GM23338 (cell line): ENCODE data around the gene C2CD3. TPM values are rescaled to one million over a fixed set of nuclear protein-coding genes. Genes with fewer than 3 reads are reported as not detected.
A peak's percentile ranks its signal among the peaks of the same experiment; 100 is the strongest.

Experiments used
- ATAC-seq: fragments of 200-7000 bp; cut with Tn5 transposase; 3 replicates; pipeline ENCODE4 v1.9.1; 2020
- DNase-seq: peaks from one replicate; pipeline ENCODE4 v3.0.0-alpha.2; 2015; ENCODE audit warnings: low spot score
- H2AFZ ChIP-seq: fragments of 200-600 bp; sonication (generic); 2 replicates; pipeline ENCODE4 v1.8.0; 2016; ENCODE audit warnings: antibody characterized with exemption, mild to moderate bottlenecking, moderate library complexity
- H3F3A ChIP-seq: fragments of 200-600 bp; sonication (generic); replicated peaks from 2 replicates; pipeline ENCODE4 v1.8.0; 2017; ENCODE audit warnings: antibody characterized with exemption, mixed run types, low read depth
- H3K27ac ChIP-seq: fragments of 200-600 bp; sonication (generic); 2 replicates; pipeline ENCODE4 v1.6.1; 2016; ENCODE audit warnings: low read depth
- H3K27me3 ChIP-seq: fragments of 200-600 bp; sonication (generic); 2 replicates; pipeline ENCODE4 v1.8.0; 2016; ENCODE audit warnings: mild to moderate bottlenecking, mixed run types, moderate library complexity; ENCODE audit not compliant: insufficient read depth
- H3K36me3 ChIP-seq: fragments of 200-600 bp; sonication (generic); 2 replicates; pipeline ENCODE4 v1.8.0; 2016; ENCODE audit warnings: mild to moderate bottlenecking; ENCODE audit not compliant: insufficient read depth
- H3K4me1 ChIP-seq: fragments of 200-600 bp; sonication (generic); 2 replicates; pipeline ENCODE4 v1.8.0; 2016; ENCODE audit warnings: mild to moderate bottlenecking, moderate library complexity; ENCODE audit not compliant: insufficient read depth
- H3K4me2 ChIP-seq: fragments of 200-600 bp; sonication (generic); 2 replicates; pipeline ENCODE4 v1.7.1; 2017; ENCODE audit warnings: mixed run types
- H3K4me3 ChIP-seq: fragments of 200-600 bp; sonication (generic); 2 replicates; pipeline ENCODE4 v1.6.1; 2016; ENCODE audit warnings: mixed run types
- H3K79me2 ChIP-seq: fragments of 200-600 bp; sonication (generic); replicated peaks from 2 replicates; pipeline ENCODE4 v1.8.0; 2017; ENCODE audit warnings: mild to moderate bottlenecking; ENCODE audit not compliant: insufficient read depth
- H3K9me2 ChIP-seq: fragments of 200-600 bp; sonication (generic); 2 replicates; pipeline ENCODE4 v1.8.0; 2017; ENCODE audit not compliant: insufficient read depth
- H4K20me1 ChIP-seq: fragments of 200-600 bp; sonication (generic); replicated peaks from 2 replicates; pipeline ENCODE4 v1.8.0; 2017; ENCODE audit warnings: mild to moderate bottlenecking; ENCODE audit not compliant: insufficient read depth
- H3K27ac Mint-ChIP-seq: 2 replicates; pipeline ENCODE4 v1.8.0; 2020; ENCODE audit warnings: inconsistent platforms, mild to moderate bottlenecking, moderate library complexity, mixed read lengths
- H3K27me3 Mint-ChIP-seq: 3 replicates; pipeline ENCODE4 v1.8.0; 2022; ENCODE audit warnings: low read depth, mild to moderate bottlenecking, moderate library complexity, mixed read lengths, inconsistent platforms; ENCODE audit not compliant: insufficient read depth, poor library complexity
- H3K36me3 Mint-ChIP-seq: 3 replicates; pipeline ENCODE4 v1.8.0; 2021; ENCODE audit warnings: low read depth, mild to moderate bottlenecking, inconsistent platforms, moderate library complexity, mixed read lengths
- H3K4me1 Mint-ChIP-seq: 3 replicates; pipeline ENCODE4 v1.8.0; 2020; ENCODE audit warnings: mild to moderate bottlenecking, inconsistent platforms, mixed read lengths
- H3K4me3 Mint-ChIP-seq: 3 replicates; pipeline ENCODE4 v1.8.0; 2021; ENCODE audit warnings: moderate library complexity, mild to moderate bottlenecking, inconsistent platforms, mixed read lengths
- H3K9me3 Mint-ChIP-seq: 3 replicates; pipeline ENCODE4 v1.8.0; 2020; ENCODE audit warnings: moderate library complexity, mild to moderate bottlenecking, inconsistent platforms, mixed read lengths
- CREB1 ChIP-seq: fragments of 250-450 bp; sonication (Bioruptor Pico); IDR thresholded peaks from 2 replicates; pipeline ENCODE4 v1.5.0; 2020; ENCODE audit warnings: low read depth, mild to moderate bottlenecking, moderate library complexity
- CTCF ChIP-seq, 2 experiments: fragments of 200-600 bp in 1 of 2; sonication (generic) in 1 of 2; conservative IDR thresholded peaks; 2 replicates each; pipeline versions ENCODE4 v1.5.1 to v1.6.1; 2016 to 2017; ENCODE audit warnings: antibody characterized with exemption in 2 of 2, low read depth in 2 of 2, mild to moderate bottlenecking in 2 of 2, moderate library complexity in 1 of 2
- EZH2 ChIP-seq: fragments of 200-600 bp; sonication (generic); IDR thresholded peaks from one replicate; pipeline ENCODE4 v1.8.0; 2017; ENCODE audit warnings: antibody characterized with exemption, mild to moderate bottlenecking, low read depth; ENCODE audit not compliant: unreplicated experiment
- EZH2phosphoT487 ChIP-seq: fragments of 200-600 bp; sonication (generic); IDR thresholded peaks from one replicate; pipeline ENCODE4 v1.8.1; 2018; ENCODE audit warnings: antibody characterized with exemption; ENCODE audit not compliant: unreplicated experiment
- JUNB ChIP-seq: IDR thresholded peaks from one replicate; pipeline ENCODE4 v1.6.1; 2016; ENCODE audit warnings: antibody characterized with exemption; ENCODE audit not compliant: unreplicated experiment
- POLR2AphosphoS5 ChIP-seq: IDR thresholded peaks from 2 replicates; pipeline ENCODE4 v1.6.1; 2016; ENCODE audit warnings: antibody characterized with exemption, low read depth
- STAT1 ChIP-seq: IDR thresholded peaks from one replicate; pipeline ENCODE4 v1.6.1; 2016; ENCODE audit warnings: antibody characterized with exemption; ENCODE audit not compliant: unreplicated experiment
- ZNF114 ChIP-seq: fragments of 250-450 bp; sonication (Bioruptor Pico); IDR thresholded peaks from 2 replicates; pipeline ENCODE4 v1.5.0; 2020; ENCODE audit warnings: mild to moderate bottlenecking, moderate library complexity
- ZNF331 ChIP-seq: fragments of 250-450 bp; sonication (Bioruptor Pico); IDR thresholded peaks from 2 replicates; pipeline ENCODE4 v1.5.0; 2020; ENCODE audit warnings: low read depth, mild to moderate bottlenecking, moderate library complexity
- polyA plus RNA-seq: library from polyadenylated mRNA; unstranded; fragments of >200 nt; fragmentation: Nextera tagmentation; extraction: Ambion mirVana; gene quantifications from 2 replicates; pipeline ENCODE4 v1.2.1, GENCODE V29; 2016
- total RNA-seq: library from RNA; depleted of rRNA; stranded (reverse); fragments of >200 nt; shearing (Covaris generic); gene quantifications from 2 replicates; pipeline ENCODE4 v1.2.3, GENCODE V29; 2014
- TF ChIP-seq, protein P1 (sequence below): IDR thresholded peaks from one replicate; pipeline ENCODE4 v1.6.1; 2018; ENCODE audit warnings: antibody characterized with exemption; ENCODE audit not compliant: unreplicated experiment
- TF ChIP-seq, protein P2 (sequence below): IDR thresholded peaks from 2 replicates; pipeline ENCODE4 v1.6.1; 2016; ENCODE audit warnings: antibody characterized with exemption

The C2CD3 gene
- total and polyA plus RNA-seq, 2 experiments from 2014 or later, result 15.5 to 29.5 TPM

DNA sequence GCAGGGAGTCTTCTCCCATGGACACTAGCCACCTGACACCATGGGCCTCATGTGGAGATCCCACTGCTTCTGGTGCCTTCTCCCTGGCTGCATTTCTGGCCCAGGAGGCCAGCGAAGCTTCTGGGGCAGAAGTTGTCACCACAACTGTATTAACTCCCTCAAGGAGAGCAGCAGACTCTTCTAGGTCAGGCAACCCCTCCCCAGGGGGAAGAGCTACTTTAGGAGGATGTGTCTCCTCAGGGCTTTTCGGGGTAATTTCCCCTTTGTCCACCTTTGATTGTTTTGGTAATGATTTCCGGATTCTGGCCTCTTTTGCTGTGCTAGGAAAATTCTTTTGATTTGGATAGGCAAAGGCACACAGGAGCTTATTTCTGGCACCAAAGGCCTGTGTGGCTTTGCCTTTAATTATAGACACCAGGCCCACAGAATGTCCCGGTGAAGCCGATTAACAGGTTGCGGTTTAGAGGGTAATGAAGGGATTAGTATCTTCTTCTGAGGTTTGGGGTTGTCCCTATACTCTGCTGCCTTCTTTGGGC, 179.3 kb downstream of the C2CD3 start:
- DNase-seq, result no peak
- Histone ChIP-seq H3K27ac (no peak overlapping the region), H4K20me1 (no peaks in the 10 kb centered on the region), H3K36me3 (no peaks in the 10 kb centered on the region), H2AFZ (peak overlapping the region; percentile 83; the same call in 1 of the 2 replicates), H3K27me3 (no peaks in the 10 kb centered on the region), H3K4me2 (no peak overlapping the region), H3K4me3 (no peak overlapping the region), H3K4me1 (peaks cover 13% of the 10 kb centered on the region; the same call in 1 of the 2 replicates), H3F3A (no peaks in the 10 kb centered on the region), H3K9me2 (no peaks in the 10 kb centered on the region), H3K79me2 (no peaks in the 10 kb centered on the region)
- Mint-ChIP-seq H3K4me3 (no peak overlapping the region), H3K9me3 (no peaks in the 10 kb centered on the region), H3K36me3 (no peaks in the 10 kb centered on the region), H3K4me1 (peaks cover 2% of the 10 kb centered on the region; the same call in 1 of the 3 replicates), H3K27me3 (peaks cover 2% of the 10 kb centered on the region), H3K27ac (no peak overlapping the region)
- no peak for TF ChIP-seq CREB1 (CRISPR knock-in tag)
- no peak for TF ChIP-seq POLR2AphosphoS5
- no peak for TF ChIP-seq CTCF (conservative IDR thresholded peaks at IDR 0.05; ENCODE audit: low read depth in 2 of 2)
- TF ChIP-seq ZNF114, result no peak
- no peak for ATAC-seq

GRCh38 chr11:73990730-73991129, 180.1 kb downstream of the C2CD3 start:
- no peak overlapping the region for H3K4me3 Mint-ChIP-seq
- Histone ChIP-seq H3F3A (no peaks in the 10 kb centered on the region), H3K9me2 (no peaks in the 10 kb centered on the region), H2AFZ (no peak overlapping the region), H3K79me2 (no peaks in the 10 kb centered on the region), H3K4me3 (no peak overlapping the region), H3K36me3 (no peaks in the 10 kb centered on the region), H3K27ac (no peak overlapping the region), H3K4me1 (peaks cover 13% of the 10 kb centered on the region; the same call in 1 of the 2 replicates), H4K20me1 (no peaks in the 10 kb centered on the region), H3K27me3 (no peaks in the 10 kb centered on the region), H3K4me2 (no peak overlapping the region)
- peaks cover 2% of the 10 kb centered on the region for H3K27me3 Mint-ChIP-seq
- H3K9me3 Mint-ChIP-seq, result no peaks in the 10 kb centered on the region
- no peak for ATAC-seq
- H3K4me1 Mint-ChIP-seq, result peaks cover 2% of the 10 kb centered on the region; the same call in 1 of the 3 replicates
- H3K27ac Mint-ChIP-seq, result no peak overlapping the region
- no peak for DNase-seq
- H3K36me3 Mint-ChIP-seq, result no peaks in the 10 kb centered on the region
- TF ChIP-seq CTCF (conservative IDR thresholded peaks at IDR 0.05; ENCODE audit: low read depth in 2 of 2) (no peak), EZH2phosphoT487 (no peak), ZNF114 (no peak), JUNB (no peak), STAT1 (no peak), EZH2 (no peak), CREB1 (CRISPR knock-in tag) (no peak), POLR2AphosphoS5 (no peak), ZNF331 (CRISPR knock-in tag) (no peak)
- TF ChIP-seq, protein P1, sequence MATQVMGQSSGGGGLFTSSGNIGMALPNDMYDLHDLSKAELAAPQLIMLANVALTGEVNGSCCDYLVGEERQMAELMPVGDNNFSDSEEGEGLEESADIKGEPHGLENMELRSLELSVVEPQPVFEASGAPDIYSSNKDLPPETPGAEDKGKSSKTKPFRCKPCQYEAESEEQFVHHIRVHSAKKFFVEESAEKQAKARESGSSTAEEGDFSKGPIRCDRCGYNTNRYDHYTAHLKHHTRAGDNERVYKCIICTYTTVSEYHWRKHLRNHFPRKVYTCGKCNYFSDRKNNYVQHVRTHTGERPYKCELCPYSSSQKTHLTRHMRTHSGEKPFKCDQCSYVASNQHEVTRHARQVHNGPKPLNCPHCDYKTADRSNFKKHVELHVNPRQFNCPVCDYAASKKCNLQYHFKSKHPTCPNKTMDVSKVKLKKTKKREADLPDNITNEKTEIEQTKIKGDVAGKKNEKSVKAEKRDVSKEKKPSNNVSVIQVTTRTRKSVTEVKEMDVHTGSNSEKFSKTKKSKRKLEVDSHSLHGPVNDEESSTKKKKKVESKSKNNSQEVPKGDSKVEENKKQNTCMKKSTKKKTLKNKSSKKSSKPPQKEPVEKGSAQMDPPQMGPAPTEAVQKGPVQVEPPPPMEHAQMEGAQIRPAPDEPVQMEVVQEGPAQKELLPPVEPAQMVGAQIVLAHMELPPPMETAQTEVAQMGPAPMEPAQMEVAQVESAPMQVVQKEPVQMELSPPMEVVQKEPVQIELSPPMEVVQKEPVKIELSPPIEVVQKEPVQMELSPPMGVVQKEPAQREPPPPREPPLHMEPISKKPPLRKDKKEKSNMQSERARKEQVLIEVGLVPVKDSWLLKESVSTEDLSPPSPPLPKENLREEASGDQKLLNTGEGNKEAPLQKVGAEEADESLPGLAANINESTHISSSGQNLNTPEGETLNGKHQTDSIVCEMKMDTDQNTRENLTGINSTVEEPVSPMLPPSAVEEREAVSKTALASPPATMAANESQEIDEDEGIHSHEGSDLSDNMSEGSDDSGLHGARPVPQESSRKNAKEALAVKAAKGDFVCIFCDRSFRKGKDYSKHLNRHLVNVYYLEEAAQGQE, result no peak
- TF ChIP-seq, protein P2, sequence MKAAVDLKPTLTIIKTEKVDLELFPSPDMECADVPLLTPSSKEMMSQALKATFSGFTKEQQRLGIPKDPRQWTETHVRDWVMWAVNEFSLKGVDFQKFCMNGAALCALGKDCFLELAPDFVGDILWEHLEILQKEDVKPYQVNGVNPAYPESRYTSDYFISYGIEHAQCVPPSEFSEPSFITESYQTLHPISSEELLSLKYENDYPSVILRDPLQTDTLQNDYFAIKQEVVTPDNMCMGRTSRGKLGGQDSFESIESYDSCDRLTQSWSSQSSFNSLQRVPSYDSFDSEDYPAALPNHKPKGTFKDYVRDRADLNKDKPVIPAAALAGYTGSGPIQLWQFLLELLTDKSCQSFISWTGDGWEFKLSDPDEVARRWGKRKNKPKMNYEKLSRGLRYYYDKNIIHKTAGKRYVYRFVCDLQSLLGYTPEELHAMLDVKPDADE, result no peak
